HG03280 (cell line): Measurements from ENCODE around the gene VSTM2B.
"Not testable (repeated sequence)": the region's sequence is repeated elsewhere in the genome, so short reads cannot be mapped to it uniquely, and the experiment has no call there.

Experiments
- ATAC-seq: cut with Tn5 transposase; IDR thresholded peaks from one replicate; pipeline ENCODE4 v1.9.1; 2021; ENCODE audit warnings: mild to moderate bottlenecking, moderate library complexity; ENCODE audit not compliant: unreplicated experiment

Gene VSTM2B

GRCh38 chr19:29544656-29545360 lies 19.0 kb downstream of the VSTM2B start:
- ATAC-seq, result no peak

GRCh38 chr19:29545447-29545846 lies 19.7 kb downstream of the VSTM2B start:
- ATAC-seq, result not testable (repeated sequence)

GRCh38 chr19:29545866-29546582 lies 20.2 kb downstream of the VSTM2B start:
- ATAC-seq, result no peak

- ATAC-seq, result no peak
These were observed 20.9 kb downstream of the VSTM2B start for GRCh38 chr19:29546583-29547190.

- ATAC-seq, result no peak
These were observed 21.7 kb downstream of the VSTM2B start for GRCh38 chr19:29547361-29547960.

GRCh38 chr19:29547981-29548380 lies 22.2 kb downstream of the VSTM2B start:
- ATAC-seq, result no peak

GRCh38 chr19:29548483-29549085 lies 22.8 kb downstream of the VSTM2B start:
- no peak for ATAC-seq

GRCh38 chr19:29549105-29550070 lies 23.6 kb downstream of the VSTM2B start:
- ATAC-seq, result no peak

- no peak for ATAC-seq
These were observed 25.1 kb downstream of the VSTM2B start for GRCh38 chr19:29550896-29551295.

GRCh38 chr19:29551774-29552173 lies 26.0 kb downstream of the VSTM2B start:
- no peak for ATAC-seq

GRCh38 chr19:29552454-29553280 lies 26.9 kb downstream of the VSTM2B start:
- ATAC-seq, result no peak

GRCh38 chr19:29554149-29554548 lies 28.4 kb downstream of the VSTM2B start:
- no peak for ATAC-seq

GRCh38 chr19:29559110-29559509 lies 33.3 kb downstream of the VSTM2B start:
- not testable (repeated sequence) for ATAC-seq

- no peak for ATAC-seq
These were observed 33.9 kb downstream of the VSTM2B start for GRCh38 chr19:29559743-29560142.

- no peak for ATAC-seq
These were observed 34.7 kb downstream of the VSTM2B start for GRCh38 chr19:29560313-29561075.

- no peak for ATAC-seq
These were observed 35.8 kb downstream of the VSTM2B start for GRCh38 chr19:29561601-29562000.

- no peak for ATAC-seq
These were observed 36.8 kb downstream of the VSTM2B start for GRCh38 chr19:29562299-29563297.
